GM23338 (cell line): Measurements from ENCODE around the gene TPP1. TPM values are rescaled to one million over a fixed set of nuclear protein-coding genes. Genes with fewer than 3 reads are reported as not detected.

Experiments
- ATAC-seq: fragments of 200-7000 bp; cut with Tn5 transposase; 3 replicates; pipeline ENCODE4 v1.9.1; 2020
- DNase-seq: peaks from one replicate; pipeline ENCODE4 v3.0.0-alpha.2; 2015; ENCODE audit warnings: low spot score
- H2AFZ ChIP-seq: fragments of 200-600 bp; sonication (generic); 2 replicates; pipeline ENCODE4 v1.8.0; 2016; ENCODE audit warnings: antibody characterized with exemption, mild to moderate bottlenecking, moderate library complexity
- H3F3A ChIP-seq: fragments of 200-600 bp; sonication (generic); replicated peaks from 2 replicates; pipeline ENCODE4 v1.8.0; 2017; ENCODE audit warnings: antibody characterized with exemption, mixed run types, low read depth
- H3K27ac ChIP-seq: fragments of 200-600 bp; sonication (generic); 2 replicates; pipeline ENCODE4 v1.6.1; 2016; ENCODE audit warnings: low read depth
- H3K27me3 ChIP-seq: fragments of 200-600 bp; sonication (generic); 2 replicates; pipeline ENCODE4 v1.8.0; 2016; ENCODE audit warnings: mild to moderate bottlenecking, mixed run types, moderate library complexity; ENCODE audit not compliant: insufficient read depth
- H3K36me3 ChIP-seq: fragments of 200-600 bp; sonication (generic); 2 replicates; pipeline ENCODE4 v1.8.0; 2016; ENCODE audit warnings: mild to moderate bottlenecking; ENCODE audit not compliant: insufficient read depth
- H3K4me1 ChIP-seq: fragments of 200-600 bp; sonication (generic); 2 replicates; pipeline ENCODE4 v1.8.0; 2016; ENCODE audit warnings: mild to moderate bottlenecking, moderate library complexity; ENCODE audit not compliant: insufficient read depth
- H3K4me2 ChIP-seq: fragments of 200-600 bp; sonication (generic); 2 replicates; pipeline ENCODE4 v1.7.1; 2017; ENCODE audit warnings: mixed run types
- H3K4me3 ChIP-seq: fragments of 200-600 bp; sonication (generic); 2 replicates; pipeline ENCODE4 v1.6.1; 2016; ENCODE audit warnings: mixed run types
- H3K79me2 ChIP-seq: fragments of 200-600 bp; sonication (generic); replicated peaks from 2 replicates; pipeline ENCODE4 v1.8.0; 2017; ENCODE audit warnings: mild to moderate bottlenecking; ENCODE audit not compliant: insufficient read depth
- H3K9me2 ChIP-seq: fragments of 200-600 bp; sonication (generic); 2 replicates; pipeline ENCODE4 v1.8.0; 2017; ENCODE audit not compliant: insufficient read depth
- H4K20me1 ChIP-seq: fragments of 200-600 bp; sonication (generic); replicated peaks from 2 replicates; pipeline ENCODE4 v1.8.0; 2017; ENCODE audit warnings: mild to moderate bottlenecking; ENCODE audit not compliant: insufficient read depth
- H3K27ac Mint-ChIP-seq: 2 replicates; pipeline ENCODE4 v1.8.0; 2020; ENCODE audit warnings: inconsistent platforms, mild to moderate bottlenecking, moderate library complexity, mixed read lengths
- H3K27me3 Mint-ChIP-seq: 3 replicates; pipeline ENCODE4 v1.8.0; 2022; ENCODE audit warnings: low read depth, mild to moderate bottlenecking, moderate library complexity, mixed read lengths, inconsistent platforms; ENCODE audit not compliant: insufficient read depth, poor library complexity
- H3K36me3 Mint-ChIP-seq: 3 replicates; pipeline ENCODE4 v1.8.0; 2021; ENCODE audit warnings: low read depth, mild to moderate bottlenecking, inconsistent platforms, moderate library complexity, mixed read lengths
- H3K4me1 Mint-ChIP-seq: 3 replicates; pipeline ENCODE4 v1.8.0; 2020; ENCODE audit warnings: mild to moderate bottlenecking, inconsistent platforms, mixed read lengths
- H3K4me3 Mint-ChIP-seq: 3 replicates; pipeline ENCODE4 v1.8.0; 2021; ENCODE audit warnings: moderate library complexity, mild to moderate bottlenecking, inconsistent platforms, mixed read lengths
- H3K9me3 Mint-ChIP-seq: 3 replicates; pipeline ENCODE4 v1.8.0; 2020; ENCODE audit warnings: moderate library complexity, mild to moderate bottlenecking, inconsistent platforms, mixed read lengths
- CREB1 ChIP-seq: fragments of 250-450 bp; sonication (Bioruptor Pico); IDR thresholded peaks from 2 replicates; pipeline ENCODE4 v1.5.0; 2020; ENCODE audit warnings: low read depth, mild to moderate bottlenecking, moderate library complexity
- EZH2 ChIP-seq: fragments of 200-600 bp; sonication (generic); IDR thresholded peaks from one replicate; pipeline ENCODE4 v1.8.0; 2017; ENCODE audit warnings: antibody characterized with exemption, mild to moderate bottlenecking, low read depth; ENCODE audit not compliant: unreplicated experiment
- JUNB ChIP-seq: IDR thresholded peaks from one replicate; pipeline ENCODE4 v1.6.1; 2016; ENCODE audit warnings: antibody characterized with exemption; ENCODE audit not compliant: unreplicated experiment
- POLR2AphosphoS5 ChIP-seq: IDR thresholded peaks from 2 replicates; pipeline ENCODE4 v1.6.1; 2016; ENCODE audit warnings: antibody characterized with exemption, low read depth
- polyA plus RNA-seq: library from polyadenylated mRNA; unstranded; fragments of >200 nt; fragmentation: Nextera tagmentation; extraction: Ambion mirVana; gene quantifications from 2 replicates; pipeline ENCODE4 v1.2.1, GENCODE V29; 2016
- total RNA-seq: library from RNA; depleted of rRNA; stranded (reverse); fragments of >200 nt; shearing (Covaris generic); gene quantifications from 2 replicates; pipeline ENCODE4 v1.2.3, GENCODE V29; 2014
- TF ChIP-seq, protein P1 (sequence below): IDR thresholded peaks from 2 replicates; pipeline ENCODE4 v1.6.1; 2016; ENCODE audit warnings: antibody characterized with exemption

TPP1 gene
- total and polyA plus RNA-seq, 2 experiments from 2014 or later: 21.7 to 49.7 TPM

DNA sequence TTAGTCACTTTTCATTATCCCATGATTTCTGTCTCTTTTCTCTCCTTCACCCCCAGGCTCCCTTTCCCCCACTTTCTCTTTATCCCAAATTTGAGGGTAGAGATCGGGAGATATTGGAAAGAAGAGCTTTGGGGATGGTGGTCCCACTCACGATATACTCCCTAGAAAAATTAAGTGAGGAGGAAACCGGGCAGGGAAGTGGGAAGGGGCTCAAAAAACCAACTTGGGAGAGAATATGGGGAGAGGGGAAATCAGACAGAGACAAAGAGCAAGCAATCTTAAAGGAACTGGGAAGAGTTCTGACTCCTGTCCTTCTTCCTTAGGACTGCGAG is 37.3 kb upstream of the TPP1 start:
- H3K4me2 ChIP-seq: peak overlapping the region; percentile 100
- H2AFZ ChIP-seq: peak overlapping the region; percentile 98
- H3K4me3 ChIP-seq: peak overlapping the region; percentile 84

DNA sequence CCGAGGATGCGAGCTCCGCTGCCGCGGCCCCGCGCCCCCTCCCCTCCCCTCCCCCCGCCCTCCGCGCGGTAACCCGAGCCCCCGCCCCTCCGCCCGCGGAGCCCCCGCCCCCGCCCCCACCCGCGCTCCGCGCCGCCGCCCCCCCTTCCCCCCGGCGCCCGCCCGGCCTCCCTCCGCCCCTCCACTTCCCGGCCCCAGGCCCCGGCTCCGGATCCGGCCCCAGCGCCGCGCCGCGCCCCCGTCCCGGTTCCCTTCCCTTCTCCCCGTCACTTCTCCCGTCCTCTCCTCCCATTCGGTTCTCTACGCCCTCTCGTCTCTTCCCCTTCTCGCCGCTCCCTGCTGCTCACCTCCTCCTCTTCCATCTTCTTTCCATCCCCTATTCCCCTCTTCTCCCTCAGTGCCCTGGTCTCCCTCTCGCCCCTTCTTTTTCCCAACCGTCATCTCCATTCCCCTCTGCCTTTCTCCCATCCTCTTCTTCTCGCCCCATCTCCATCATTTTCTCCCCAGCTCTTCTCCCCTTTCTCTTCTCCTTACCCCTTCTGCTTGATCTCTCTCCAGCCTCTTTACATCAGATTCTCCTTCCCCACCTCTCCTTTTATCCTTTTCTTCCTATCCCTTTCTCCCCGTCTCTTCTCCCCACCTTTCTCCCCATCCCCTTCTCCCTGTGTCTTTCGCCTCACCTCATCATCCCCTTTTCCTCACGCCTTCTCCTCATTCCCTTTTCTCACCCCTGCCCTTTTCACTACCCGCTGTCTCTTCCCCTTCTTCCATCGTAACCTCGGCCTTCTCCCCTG is 36.8 kb upstream of the TPP1 start, which contains the start of gene DCHS1:
DCHS1 (minus strand) TSS at position 20 of the 794 bp plus-strand sequence. CDS start 14,196 bp downstream, outside the sequence.
- no peaks in the 10 kb centered on the region for H3K79me2 ChIP-seq
- DNase-seq: peak; percentile 75
- 0 out of 2 replicates have a peak, but pooled peaks cover 5% of the 10 kb centered on the region for H3K9me2 ChIP-seq
- peak; percentile 25; the same call in 1 of the 2 replicates for TF ChIP-seq POLR2AphosphoS5
- TF ChIP-seq, protein P1, sequence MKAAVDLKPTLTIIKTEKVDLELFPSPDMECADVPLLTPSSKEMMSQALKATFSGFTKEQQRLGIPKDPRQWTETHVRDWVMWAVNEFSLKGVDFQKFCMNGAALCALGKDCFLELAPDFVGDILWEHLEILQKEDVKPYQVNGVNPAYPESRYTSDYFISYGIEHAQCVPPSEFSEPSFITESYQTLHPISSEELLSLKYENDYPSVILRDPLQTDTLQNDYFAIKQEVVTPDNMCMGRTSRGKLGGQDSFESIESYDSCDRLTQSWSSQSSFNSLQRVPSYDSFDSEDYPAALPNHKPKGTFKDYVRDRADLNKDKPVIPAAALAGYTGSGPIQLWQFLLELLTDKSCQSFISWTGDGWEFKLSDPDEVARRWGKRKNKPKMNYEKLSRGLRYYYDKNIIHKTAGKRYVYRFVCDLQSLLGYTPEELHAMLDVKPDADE: no peak
- no peak for TF ChIP-seq EZH2
- no peak within 1 kb of the TSS for H3K27ac ChIP-seq
- H2AFZ ChIP-seq: peak within 1 kb of the TSS; percentile 98
- Mint-ChIP-seq H3K4me3 (peak within 1 kb of the TSS; percentile 79), H3K4me1 (peaks cover 10% of the 10 kb centered on the region), H3K36me3 (no peaks in the 10 kb centered on the region), H3K27ac (no peak within 1 kb of the TSS), H3K27me3 (peaks cover 16% of the 10 kb centered on the region), H3K9me3 (no peaks in the 10 kb centered on the region)
- peaks cover 10% of the 10 kb centered on the region; the same call in 1 of the 2 replicates for H3F3A ChIP-seq
- no peaks in the 10 kb centered on the region; the same call in 1 of the 2 replicates for H4K20me1 ChIP-seq
- ATAC-seq: peak; percentile 73
- H3K27me3 ChIP-seq: peaks cover 76% of the 10 kb centered on the region
- peak within 1 kb of the TSS; percentile 84 for H3K4me3 ChIP-seq
- peak within 1 kb of the TSS; percentile 100 for H3K4me2 ChIP-seq
- no peaks in the 10 kb centered on the region for H3K36me3 ChIP-seq
- H3K4me1 ChIP-seq: peaks cover 8% of the 10 kb centered on the region

More for the DNA sequence above, 37.3 kb upstream of the TPP1 start:
- H3F3A ChIP-seq: peaks cover 10% of the 10 kb centered on the region; the same call in 1 of the 2 replicates
- H3K9me3 Mint-ChIP-seq: no peaks in the 10 kb centered on the region
- DNase-seq: no peak
- H3K27me3 ChIP-seq: peaks cover 72% of the 10 kb centered on the region
- no peaks in the 10 kb centered on the region for H3K36me3 ChIP-seq
- peaks cover 16% of the 10 kb centered on the region for H3K27me3 Mint-ChIP-seq
- no peaks in the 10 kb centered on the region for H3K79me2 ChIP-seq
- peaks cover 10% of the 10 kb centered on the region for H3K4me1 Mint-ChIP-seq
- peaks cover 8% of the 10 kb centered on the region for H3K4me1 ChIP-seq
- H4K20me1 ChIP-seq: no peaks in the 10 kb centered on the region; the same call in 1 of the 2 replicates
- H3K4me3 Mint-ChIP-seq: peak overlapping the region; percentile 79
- H3K36me3 Mint-ChIP-seq: no peaks in the 10 kb centered on the region
- H3K27ac Mint-ChIP-seq: no peak overlapping the region
- ATAC-seq: no peak; the same call in 2 of the 3 replicates
- TF ChIP-seq EZH2: peak; percentile 38
- TF ChIP-seq POLR2AphosphoS5: no peak
- TF ChIP-seq JUNB: no peak
- 0 out of 2 replicates have a peak, but pooled peaks cover 5% of the 10 kb centered on the region for H3K9me2 ChIP-seq
- no peak overlapping the region for H3K27ac ChIP-seq

DNA sequence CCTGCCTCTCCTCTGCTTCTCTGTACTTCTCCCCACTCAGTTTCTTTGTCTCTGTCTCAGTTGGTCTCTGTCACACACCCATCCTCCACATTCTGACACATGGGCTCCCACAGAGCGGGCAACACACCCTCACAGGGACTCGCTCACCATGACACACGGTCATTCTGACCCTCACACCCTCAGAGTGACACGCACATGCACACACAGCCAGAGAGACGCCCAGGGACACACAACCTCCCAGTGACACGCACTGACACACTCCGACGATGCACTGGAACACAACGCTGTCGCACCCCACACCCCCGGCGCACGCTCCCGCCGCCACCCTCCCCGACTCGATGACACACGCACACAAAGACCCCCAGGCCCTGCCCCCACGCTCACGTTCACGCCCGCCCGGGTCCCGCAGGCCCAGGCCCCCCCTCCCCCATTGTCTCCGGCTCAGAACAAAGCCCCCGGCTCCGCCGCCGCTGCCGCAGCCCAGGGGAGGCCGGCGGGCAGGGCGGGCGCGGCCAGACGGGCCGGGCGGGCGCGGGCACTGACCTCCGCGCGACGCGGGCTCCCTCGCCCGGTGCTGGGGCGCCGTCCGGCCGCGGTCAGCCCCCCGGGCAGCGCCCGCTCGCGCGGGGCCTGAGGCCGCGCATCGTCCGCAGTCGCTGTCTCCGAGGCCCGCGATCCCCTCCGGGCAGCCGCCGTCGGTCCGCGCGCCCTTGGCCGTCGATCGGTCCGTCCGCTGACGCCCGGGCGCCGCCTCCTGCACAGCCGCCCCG is 36.0 kb upstream of the TPP1 start:
- Mint-ChIP-seq H3K27ac (no peak overlapping the region), H3K36me3 (no peaks in the 10 kb centered on the region), H3K4me1 (peaks cover 10% of the 10 kb centered on the region), H3K27me3 (peaks cover 16% of the 10 kb centered on the region), H3K9me3 (no peaks in the 10 kb centered on the region), H3K4me3 (no peak overlapping the region)
- Histone ChIP-seq H3K36me3 (no peaks in the 10 kb centered on the region), H3K4me1 (peaks cover 8% of the 10 kb centered on the region), H3K27ac (no peak overlapping the region), H3K79me2 (no peaks in the 10 kb centered on the region), H3K9me2 (0 out of 2 replicates have a peak, but pooled peaks cover 5% of the 10 kb centered on the region), H3K27me3 (peaks cover 77% of the 10 kb centered on the region), H4K20me1 (no peaks in the 10 kb centered on the region; the same call in 1 of the 2 replicates), H2AFZ (peak overlapping the region; percentile 88; the same call in 1 of the 2 replicates), H3K4me2 (peak overlapping the region; percentile 75), H3F3A (peaks cover 10% of the 10 kb centered on the region; the same call in 1 of the 2 replicates), H3K4me3 (peak overlapping the region; percentile 57)
- DNase-seq: peak; percentile 41
- TF ChIP-seq CREB1 (no peak), POLR2AphosphoS5 (0 out of 2 replicates have a peak, but pooled peaks have one; percentile 22)
- peak; percentile 58 for ATAC-seq
